HepG2 (cell line): ENCODE measurements around the gene NUDT19. TPM values are rescaled to one million over a fixed set of nuclear protein-coding genes. Genes with fewer than 3 reads are reported as not detected.

ENCODE experiments used
- ATAC-seq: fragments of 200-7000 bp; cut with Tn5 transposase; 3 replicates; pipeline ENCODE4 v1.9.1; 2020; ENCODE audit warnings: mild to moderate bottlenecking, moderate library complexity
- BruUV-seq: library from RNA; stranded (reverse); fragments of 400-500 nt; replicated peaks from 2 replicates; lab custom pipeline; 2021; lab: Mats Ljungman, UMichigan
- CTCF ChIA-PET: fragments of 300-600 bp; formaldehyde crosslinking; extraction: SDS; loops from one replicate; lab custom pipeline; 2021; ENCODE audit warnings: low total read pairs, inconsistent platforms, low intra/inter-chr PET ratio; lab: Yijun Ruan, JAX
- POLR2A ChIA-PET: fragments of 350-600 bp; sonication (Branson Sonifier 250); formaldehyde crosslinking; loops from one replicate; lab custom pipeline; 2020; ENCODE audit warnings: antibody characterized with exemption, inconsistent platforms; lab: Yijun Ruan, JAX
- DNase-seq: peaks from one replicate; pipeline ENCODE4 v3.0.0-alpha.2; 2015; ENCODE audit warnings: low spot score
- FAIRE-seq: peaks from 3 replicates; lab custom pipeline; 2011; peaks lifted over from hg19 to GRCh38; lab: Jason Lieb, UNC
- H2AFZ ChIP-seq: one replicate; pipeline ENCODE4 v1.6.1; 2011; ENCODE audit warnings: low read length, inconsistent platforms
- H3K27ac ChIP-seq: fragments of 300-600 bp; 3 replicates; pipeline ENCODE4 v1.8.0; 2011; ENCODE audit warnings: mixed run types, mild to moderate bottlenecking, mixed read lengths, low read length, inconsistent platforms; ENCODE audit not compliant: insufficient read depth; ENCODE audit errors: extremely low read length
- H3K27me3 ChIP-seq, 2 experiments: fragments of 200-600 bp in 1 of 2; 2 replicates in 1 of 2; 3 replicates in 1 of 2; pipeline versions ENCODE4 v1.6.0 to v1.8.0; 2011; ENCODE audit warnings: low read length in 2 of 2, mild to moderate bottlenecking in 2 of 2, moderate library complexity in 2 of 2, inconsistent platforms in 1 of 2; ENCODE audit not compliant: insufficient read depth in 2 of 2, control insufficient read depth in 1 of 2
- H3K36me3 ChIP-seq, 2 experiments: fragments of 200-600 bp in 1 of 2; replicated peaks in 1 of 2; 2 replicates in 1 of 2; 3 replicates in 1 of 2; pipeline versions ENCODE4 v1.5.1 to v1.8.0; 2011; ENCODE audit warnings: low read length in 2 of 2, inconsistent platforms in 1 of 2; ENCODE audit not compliant: insufficient read depth in 2 of 2, control insufficient read depth in 1 of 2
- H3K4me1 ChIP-seq: 2 replicates; pipeline ENCODE4 v1.5.1; 2012; ENCODE audit warnings: low read length, inconsistent platforms; ENCODE audit not compliant: insufficient read depth
- H3K4me2 ChIP-seq: 2 replicates; pipeline ENCODE4 v1.6.0; 2011; ENCODE audit warnings: low read depth, low read length, inconsistent platforms
- H3K4me3 ChIP-seq, 3 experiments: fragments of 200-600 bp in 1 of 3; sonication (generic), shearing (Covaris generic) in 1 of 3; replicated peaks in 1 of 3; 2 replicates each; pipeline ENCODE4 v1.5.1; 2011 to 2016; ENCODE audit warnings: low read length in 3 of 3, inconsistent platforms in 2 of 3, low read depth in 2 of 3, mild to moderate bottlenecking in 2 of 3, control low read depth in 1 of 3, mixed read lengths in 1 of 3; ENCODE audit not compliant: insufficient read depth in 1 of 3
- H3K79me2 ChIP-seq: one replicate; pipeline ENCODE4 v1.6.1; 2011; ENCODE audit warnings: low read length, inconsistent platforms; ENCODE audit not compliant: insufficient read depth
- H3K9ac ChIP-seq: 2 replicates; pipeline ENCODE4 v1.6.0; 2011; ENCODE audit warnings: mild to moderate bottlenecking, low read depth, low read length, inconsistent platforms; ENCODE audit not compliant: insufficient read depth
- H3K9me3 ChIP-seq: 2 replicates; pipeline ENCODE4 v1.5.1; 2012; ENCODE audit warnings: mild to moderate bottlenecking, low read length
- H4K20me1 ChIP-seq: 2 replicates; pipeline ENCODE4 v1.6.0; 2011; ENCODE audit warnings: inconsistent platforms, mild to moderate bottlenecking, low read length, moderate library complexity; ENCODE audit not compliant: insufficient read depth
- ERF ChIP-seq: IDR thresholded peaks from 2 replicates; pipeline ENCODE4 v1.6.1; 2018; ENCODE audit warnings: missing biosample characterization, missing genetic modification reagents
- GABPB1 ChIP-seq: IDR thresholded peaks from 2 replicates; pipeline ENCODE4 v1.6.1; 2016; ENCODE audit warnings: mild to moderate bottlenecking, missing genetic modification reagents, moderate library complexity, missing compliant biosample characterization
- RORA ChIP-seq: sonication (generic); formaldehyde crosslinking; IDR thresholded peaks from 2 replicates; pipeline ENCODE4 v1.5.0; 2020; ENCODE audit warnings: mild to moderate bottlenecking, missing genetic modification reagents, moderate library complexity
- TFE3 ChIP-seq: IDR thresholded peaks from 2 replicates; pipeline ENCODE4 v1.6.1; 2016
- TRIM24 ChIP-seq: sonication (generic); formaldehyde crosslinking; IDR thresholded peaks from 2 replicates; pipeline ENCODE4 v1.8.0; 2022; ENCODE audit warnings: mild to moderate bottlenecking, missing genetic modification reagents
- U2AF1 ChIP-seq: fragments of 200-400 bp; formaldehyde crosslinking; optimal IDR thresholded peaks from 2 replicates; pipeline ENCODE3; 2017; ENCODE audit warnings: mild to moderate bottlenecking, low read depth, low read length
- WGBS: methylation state at CpG from one replicate; pipeline ENCODE4 v1.1.6; 2017; ENCODE audit warnings: low lambda C conversion rate; 5-methylcytosine and 5-hydroxymethylcytosine counted together
- in situ Hi-C: cut with HindIII; loops from 2 replicates; pipeline ENCODE4 v1.10.0; 2017; ENCODE audit warnings: low pct_unique_long_range_greater_than_20kb; ENCODE audit not compliant: extremely low pct_ligation_motif_present
- intact Hi-C: fragments of 100-400 bp; cut with micrococcal nuclease; formaldehyde crosslinking; loops from one replicate; pipeline ENCODE4 v1.10.0; 2022; ENCODE audit not compliant: unreplicated experiment
- polyA plus RNA-seq, 8 experiments: library from polyadenylated mRNA; depleted of rRNA in 3 of 8; stranded (reverse) in 7 of 8; unstranded in 1 of 8; fragments of >200 nt; fragmentation: Illumina TruSeq in 4 of 8; extraction: Trizol in 4 of 8; gene quantifications; 2 replicates each; pipeline versions ENCODE4 v1.2.1 to v1.2.3, GENCODE V29; 2011 to 2016; ENCODE audit warnings: low read depth in 4 of 8, missing spikeins in 1 of 8, mixed read lengths in 1 of 8; ENCODE audit not compliant: insufficient read depth in 1 of 8
- total RNA-seq, 5 experiments: library from RNA; depleted of rRNA; stranded (reverse); fragments of >200 nt; fragmentation: Illumina TruSeq; extraction: Trizol; gene quantifications; 2 replicates each; pipeline ENCODE4 v1.2.3, GENCODE V29; 2016; ENCODE audit warnings: low read depth in 1 of 5
- TF ChIP-seq, protein P1 (sequence below): sonication (generic); formaldehyde crosslinking; conservative IDR thresholded peaks from 2 replicates; pipeline ENCODE4 v1.4.0; 2020; ENCODE audit warnings: missing genetic modification reagents

Gene NUDT19
- total and polyA plus RNA-seq, 2 of the 13 experiments (the other 11 are each of a cell fraction or from before 2014, with no cell fraction given): 3.1 to 3.6 TPM

- no peak for ATAC-seq
- H4K20me1 ChIP-seq: 0 out of 2 replicates have a peak, but pooled peaks cover 11% of the 10 kb centered on the region
- no peak for FAIRE-seq
- no peak overlapping the region for H3K4me3 ChIP-seq
- H3K27ac ChIP-seq: no peak overlapping the region
- no peak for DNase-seq
- H3K36me3 ChIP-seq: peaks cover 3 to 21% of the 10 kb centered on the region in 2 experiments; a peak in 4 of 5 replicates
- no peaks in the 10 kb centered on the region for H3K27me3 ChIP-seq
- POLR2A ChIA-PET: no interaction called here
- CTCF ChIA-PET: no interaction called here
- WGBS: 100% methylated on average over 8 of the region's 10 CpGs
- TF ChIP-seq ERF (CRISPR knock-in tag): no peak
- TF ChIP-seq TFE3 (CRISPR knock-in tag): no peak
- TF ChIP-seq TRIM24 (CRISPR knock-in tag): no peak
- TF ChIP-seq RORA: no peak
- TF ChIP-seq, protein P1, sequence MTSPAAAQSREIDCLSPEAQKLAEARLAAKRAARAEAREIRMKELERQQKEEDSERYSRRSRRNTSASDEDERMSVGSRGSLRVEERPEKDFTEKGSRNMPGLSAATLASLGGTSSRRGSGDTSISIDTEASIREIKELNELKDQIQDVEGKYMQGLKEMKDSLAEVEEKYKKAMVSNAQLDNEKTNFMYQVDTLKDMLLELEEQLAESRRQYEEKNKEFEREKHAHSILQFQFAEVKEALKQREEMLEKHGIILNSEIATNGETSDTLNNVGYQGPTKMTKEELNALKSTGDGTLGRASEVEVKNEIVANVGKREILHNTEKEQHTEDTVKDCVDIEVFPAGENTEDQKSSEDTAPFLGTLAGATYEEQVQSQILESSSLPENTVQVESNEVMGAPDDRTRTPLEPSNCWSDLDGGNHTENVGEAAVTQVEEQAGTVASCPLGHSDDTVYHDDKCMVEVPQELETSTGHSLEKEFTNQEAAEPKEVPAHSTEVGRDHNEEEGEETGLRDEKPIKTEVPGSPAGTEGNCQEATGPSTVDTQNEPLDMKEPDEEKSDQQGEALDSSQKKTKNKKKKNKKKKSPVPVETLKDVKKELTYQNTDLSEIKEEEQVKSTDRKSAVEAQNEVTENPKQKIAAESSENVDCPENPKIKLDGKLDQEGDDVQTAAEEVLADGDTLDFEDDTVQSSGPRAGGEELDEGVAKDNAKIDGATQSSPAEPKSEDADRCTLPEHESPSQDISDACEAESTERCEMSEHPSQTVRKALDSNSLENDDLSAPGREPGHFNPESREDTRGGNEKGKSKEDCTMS (CRISPR knock-in tag): no peak
- no peak for TF ChIP-seq U2AF1
- no peak for TF ChIP-seq GABPB1
- TF ChIP-seq, all 625 proteins: peak for 0
- BruUV-seq: no TSS peak
- Histone ChIP-seq H2AFZ (no peak overlapping the region), H3K4me2 (no peak overlapping the region), H3K9me3 (no peaks in the 10 kb centered on the region), H3K79me2 (peaks cover 5% of the 10 kb centered on the region), H3K9ac (no peak overlapping the region), H3K4me1 (peaks cover 14% of the 10 kb centered on the region)
- intact Hi-C loops: no loop called here
- in situ Hi-C loops: no loop called here
These were observed 33.5 kb upstream of the NUDT19 start for GRCh38 chr19:32658075-32658474.
